Colonic mucosa (tissue), 4 donors: Measurements from ENCODE around the gene BDH1. TPM values are rescaled to one million over a fixed set of nuclear protein-coding genes. Genes with fewer than 3 reads are reported as not detected.

ENCODE experiments used
- DNase-seq: peaks from one replicate; pipeline ENCODE4 v3.0.0-alpha.2; 2020
- H3K27ac ChIP-seq: fragments of 200-600 bp; one replicate; pipeline ENCODE4 v1.8.0; 2021
- H3K27me3 ChIP-seq: fragments of 200-600 bp; one replicate; pipeline ENCODE4 v1.8.0; 2021
- H3K36me3 ChIP-seq: fragments of 200-600 bp; one replicate; pipeline ENCODE4 v1.8.0; 2021
- H3K4me1 ChIP-seq: fragments of 200-600 bp; one replicate; pipeline ENCODE4 v1.8.0; 2021; ENCODE audit warnings: mild to moderate bottlenecking
- H3K4me3 ChIP-seq: fragments of 200-600 bp; one replicate; pipeline ENCODE4 v1.8.0; 2021
- H3K9ac ChIP-seq, 2 donors: one replicate each; pipeline ENCODE4 v1.7.0; 2013; ENCODE audit warnings: control low read depth in 2 of 2, low read depth in 2 of 2, low read length in 2 of 2
- H3K9me3 ChIP-seq: fragments of 200-600 bp; one replicate; pipeline ENCODE4 v1.8.0; 2021
- intact Hi-C: fragments of 100-400 bp; cut with DNase I; formaldehyde crosslinking; loops from one replicate; pipeline ENCODE4 v1.14.1; 2022
- total RNA-seq, 2 donors: library from RNA; stranded (reverse); fragmentation: NEBNext Ultra II Directional in 1 of 2; extraction: Animal tissue kit (Norgen Biotek cat#: 25700) in 1 of 2; gene quantifications; one replicate each; pipeline ENCODE4 v1.2.1, GENCODE V29; 2021
- TF ChIP-seq, protein P1 (sequence below): fragments of 200-600 bp; IDR thresholded peaks from one replicate; pipeline ENCODE4 v1.8.0; 2022; ENCODE audit warnings: antibody characterized with exemption, mild to moderate bottlenecking
- donor health status: healthy.
- donor health status: DM: no; HTN: no; CAD: no.
- donor health status: DM: no; HTN: no; CAD: no.

BDH1 gene
- total RNA-seq, 2 donors from 2014 or later, result 154 to 180 TPM

DNA sequence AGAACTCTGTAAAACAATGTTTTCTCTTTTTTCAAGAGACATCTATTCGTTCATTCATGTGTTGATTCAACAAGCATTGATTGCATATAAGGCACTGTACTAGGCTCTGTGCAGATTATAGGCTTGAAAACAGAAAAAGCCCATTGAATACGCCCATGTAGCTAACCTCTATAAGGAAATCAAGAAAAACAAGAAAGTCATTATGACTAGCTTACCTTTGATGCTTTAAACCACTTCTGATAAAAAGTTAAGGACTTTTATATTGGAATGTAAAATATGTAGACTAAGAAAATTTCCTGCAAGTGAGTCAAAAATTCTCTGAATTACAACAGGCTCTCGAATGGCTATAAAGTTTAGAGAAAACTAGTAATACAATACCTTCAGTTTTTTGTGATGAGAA lies 92.5 kb downstream of the BDH1 start:
- intact Hi-C loops, result no loop called here
- Histone ChIP-seq H3K4me3 (no peak overlapping the region), H3K27me3 (no peaks in the 10 kb centered on the region), H3K9me3 (no peaks in the 10 kb centered on the region), H3K27ac (no peak overlapping the region), H3K36me3 (no peaks in the 10 kb centered on the region), H3K4me1 (peaks cover 7% of the 10 kb centered on the region), H3K9ac (no peak overlapping the region)
- DNase-seq, result no peak
- TF ChIP-seq, protein P1, sequence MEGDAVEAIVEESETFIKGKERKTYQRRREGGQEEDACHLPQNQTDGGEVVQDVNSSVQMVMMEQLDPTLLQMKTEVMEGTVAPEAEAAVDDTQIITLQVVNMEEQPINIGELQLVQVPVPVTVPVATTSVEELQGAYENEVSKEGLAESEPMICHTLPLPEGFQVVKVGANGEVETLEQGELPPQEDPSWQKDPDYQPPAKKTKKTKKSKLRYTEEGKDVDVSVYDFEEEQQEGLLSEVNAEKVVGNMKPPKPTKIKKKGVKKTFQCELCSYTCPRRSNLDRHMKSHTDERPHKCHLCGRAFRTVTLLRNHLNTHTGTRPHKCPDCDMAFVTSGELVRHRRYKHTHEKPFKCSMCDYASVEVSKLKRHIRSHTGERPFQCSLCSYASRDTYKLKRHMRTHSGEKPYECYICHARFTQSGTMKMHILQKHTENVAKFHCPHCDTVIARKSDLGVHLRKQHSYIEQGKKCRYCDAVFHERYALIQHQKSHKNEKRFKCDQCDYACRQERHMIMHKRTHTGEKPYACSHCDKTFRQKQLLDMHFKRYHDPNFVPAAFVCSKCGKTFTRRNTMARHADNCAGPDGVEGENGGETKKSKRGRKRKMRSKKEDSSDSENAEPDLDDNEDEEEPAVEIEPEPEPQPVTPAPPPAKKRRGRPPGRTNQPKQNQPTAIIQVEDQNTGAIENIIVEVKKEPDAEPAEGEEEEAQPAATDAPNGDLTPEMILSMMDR, result no peak

DNA sequence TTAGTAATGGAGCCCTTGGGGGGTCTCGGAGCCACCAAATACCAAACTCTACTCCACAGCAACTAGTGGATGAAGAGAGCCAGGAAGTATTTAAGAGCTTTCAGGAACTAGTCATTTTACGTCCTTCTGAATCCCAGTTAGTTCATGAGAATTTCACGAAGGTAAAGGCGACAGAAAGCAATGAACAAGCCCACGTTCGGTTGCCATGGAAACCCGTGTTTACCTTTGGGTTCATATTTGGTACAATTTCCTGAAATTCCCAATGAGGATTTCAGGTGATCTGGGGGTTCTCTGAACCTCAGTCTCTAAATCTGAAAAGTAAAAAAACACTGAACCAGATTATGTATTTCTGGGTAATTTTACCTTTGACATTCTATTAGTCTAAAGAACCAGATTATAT lies 93.0 kb downstream of the BDH1 start:
- TF ChIP-seq, protein P1, result no peak
- H3K4me3 ChIP-seq, result no peak overlapping the region
- H3K27ac ChIP-seq, result no peak overlapping the region
- intact Hi-C loops, result no loop called here
- no peaks in the 10 kb centered on the region for H3K9me3 ChIP-seq
- H3K9ac ChIP-seq, result no peak overlapping the region
- H3K4me1 ChIP-seq, result peaks cover 9% of the 10 kb centered on the region
- H3K36me3 ChIP-seq, result no peaks in the 10 kb centered on the region
- no peak for DNase-seq
- H3K27me3 ChIP-seq, result no peaks in the 10 kb centered on the region

DNA sequence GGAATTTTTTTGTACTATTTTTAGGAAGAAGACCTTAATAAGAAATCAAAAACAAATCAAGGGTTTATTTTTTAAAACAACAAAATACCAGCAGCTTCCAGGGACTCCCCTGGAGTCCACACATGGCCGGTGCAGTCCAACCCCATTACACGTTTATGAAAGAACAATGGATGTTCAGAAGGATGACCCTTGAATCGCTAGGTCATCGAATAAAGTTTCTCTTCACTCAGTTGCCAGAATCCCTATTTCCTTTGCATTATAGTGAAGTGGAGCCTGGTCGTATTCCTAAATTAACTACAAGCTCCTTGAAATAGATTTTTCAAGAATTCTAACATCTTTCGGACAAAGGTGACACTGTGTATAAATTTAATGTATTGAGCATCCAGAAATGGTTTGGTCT lies 95.1 kb downstream of the BDH1 start:
- DNase-seq, result no peak
- no peaks in the 10 kb centered on the region for H3K36me3 ChIP-seq
- no peaks in the 10 kb centered on the region for H3K9me3 ChIP-seq
- intact Hi-C loops, result no loop called here
- no peaks in the 10 kb centered on the region for H3K27me3 ChIP-seq
- H3K4me1 ChIP-seq, result peaks cover 17% of the 10 kb centered on the region
- no peak overlapping the region for H3K9ac ChIP-seq
- no peak overlapping the region for H3K27ac ChIP-seq
- H3K4me3 ChIP-seq, result no peak overlapping the region
- TF ChIP-seq, protein P1, result no peak

DNA sequence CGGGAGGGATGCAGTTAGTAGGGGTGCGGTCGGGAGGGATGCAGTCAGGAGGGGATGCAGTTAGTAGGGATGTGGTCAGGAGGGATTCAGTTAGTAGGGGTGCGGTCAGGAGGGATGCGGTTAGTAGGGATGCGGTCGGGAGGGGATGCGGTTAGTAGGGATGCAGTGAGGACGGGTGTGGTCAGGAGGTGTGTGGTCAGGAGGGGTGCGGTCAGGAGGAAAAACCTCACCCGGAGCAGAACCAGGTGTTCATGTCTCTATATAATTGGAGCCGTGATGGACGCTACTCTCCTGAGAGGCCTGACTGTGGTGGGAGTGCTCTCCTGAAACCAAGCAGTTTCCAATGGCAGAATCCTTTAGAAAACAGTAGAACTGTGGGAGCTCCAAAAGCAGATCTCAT lies 95.8 kb downstream of the BDH1 start:
- TF ChIP-seq, protein P1, result no peak
- H3K36me3 ChIP-seq, result no peaks in the 10 kb centered on the region
- no peak overlapping the region for H3K9ac ChIP-seq
- no peaks in the 10 kb centered on the region for H3K9me3 ChIP-seq
- H3K4me3 ChIP-seq, result no peak overlapping the region
- no peak overlapping the region for H3K27ac ChIP-seq
- peaks cover 17% of the 10 kb centered on the region for H3K4me1 ChIP-seq
- no peak for DNase-seq
- H3K27me3 ChIP-seq, result no peaks in the 10 kb centered on the region
- intact Hi-C loops, result no loop called here

Other genes starting within 250 kb of the BDH1 start
- gene RUBCN, start 180.9 kb upstream of the BDH1 start, total RNA-seq, result 10 to 100 TPM; 16.8 to 18.7 TPM
- gene FYTTD1, start 193.9 kb upstream of the BDH1 start, total RNA-seq, result 10 to 100 TPM; 27.1 to 37.7 TPM
- 10 to 100 TPM; 33.5 to 34.9 TPM for gene LRCH3, start 235.3 kb upstream of the BDH1 start, total RNA-seq